Panc1 (cell line): ENCODE measurements around the gene NUMBL.

Source experiments
- CTCF ChIP-seq: fragments of 450-650 bp; IDR thresholded peaks from 2 replicates; pipeline ENCODE4 v1.5.1; 2017; ENCODE audit warnings: mild to moderate bottlenecking
- POLR2AphosphoS5 ChIP-seq: IDR thresholded peaks from 2 replicates; pipeline ENCODE4 v1.6.1; 2012; ENCODE audit warnings: mild to moderate bottlenecking, low read depth, low read length, moderate library complexity
- REST ChIP-seq, 2 experiments: IDR thresholded peaks; 2 replicates each; pipeline ENCODE4 v1.6.1; 2011 to 2012; ENCODE audit warnings: low read depth in 2 of 2, control low read depth in 1 of 2, low read length in 1 of 2, mild to moderate bottlenecking in 1 of 2, moderate library complexity in 1 of 2; ENCODE audit not compliant: insufficient read depth in 1 of 2
- SIN3A ChIP-seq: IDR thresholded peaks from 2 replicates; pipeline ENCODE4 v1.6.1; 2012; ENCODE audit warnings: low read depth, mild to moderate bottlenecking, low read length, moderate library complexity, borderline replicate concordance; ENCODE audit not compliant: insufficient read depth

- TF ChIP-seq CTCF (no peak), SIN3A (no peak), REST (IDR thresholded peaks at IDR 0.05; ENCODE audit: insufficient read depth in 1 of 2, low read depth in 2 of 2, low read length in 1 of 2) (no peak), POLR2AphosphoS5 (no peak)
Observed at GRCh38 chr19:40709817-40710216, 19.4 kb upstream of the NUMBL start.
